Activated CD8-positive, alpha-beta memory T cell treated with anti-CD3 and anti-CD28 coated beads, Interleukin-2, amount 50 U/mL, for 48 hours (primary cell): ENCODE results near the gene KIF20B.

Experiments used
- DNase-seq: peaks from one replicate; pipeline ENCODE4 v3.0.0-alpha.2; 2020

The KIF20B gene

GRCh38 chr10:89701242-89702120 lies at the start of gene KIF20B:
Gene KIF20B (plus strand): TSS chr10:89701590. CDS start chr10:89705295, 3,705 bp downstream.
- peak; percentile 93 for DNase-seq

- no peak for DNase-seq
Measured at GRCh38 chr10:89651916-89652573, 49.3 kb upstream of the KIF20B start.

- DNase-seq = no peak
Measured at GRCh38 chr10:89652806-89653370, 48.5 kb upstream of the KIF20B start.

GRCh38 chr10:89653410-89653869 lies 48.0 kb upstream of the KIF20B start:
- DNase-seq = no peak

GRCh38 chr10:89655722-89656121 lies 45.7 kb upstream of the KIF20B start:
- DNase-seq = no peak

- no peak for DNase-seq
Measured at GRCh38 chr10:89657302-89657701, 44.1 kb upstream of the KIF20B start.

GRCh38 chr10:89659143-89660131 lies 42.0 kb upstream of the KIF20B start:
- DNase-seq = no peak

GRCh38 chr10:89662596-89662995 lies 38.8 kb upstream of the KIF20B start:
- DNase-seq = no peak

- no peak for DNase-seq
Measured at GRCh38 chr10:89663144-89663543, 38.2 kb upstream of the KIF20B start.

- DNase-seq = no peak
Measured at GRCh38 chr10:89664203-89664602, 37.2 kb upstream of the KIF20B start.

GRCh38 chr10:89665302-89665701 lies 36.1 kb upstream of the KIF20B start:
- no peak for DNase-seq

- DNase-seq = no peak
Measured at GRCh38 chr10:89666138-89666537, 35.3 kb upstream of the KIF20B start.

GRCh38 chr10:89668386-89669071 lies 32.9 kb upstream of the KIF20B start:
- no peak for DNase-seq

- no peak for DNase-seq
Measured at GRCh38 chr10:89669985-89670384, 31.4 kb upstream of the KIF20B start.

- DNase-seq = no peak
Measured at GRCh38 chr10:89670926-89671325, 30.5 kb upstream of the KIF20B start.

- no peak for DNase-seq
Measured at GRCh38 chr10:89677341-89677740, 24.0 kb upstream of the KIF20B start.

- DNase-seq = no peak
Measured at GRCh38 chr10:89679986-89680385, 21.4 kb upstream of the KIF20B start.

GRCh38 chr10:89683883-89684282 lies 17.5 kb upstream of the KIF20B start:
- DNase-seq = no peak

GRCh38 chr10:89684604-89685003 lies 16.8 kb upstream of the KIF20B start:
- no peak for DNase-seq

GRCh38 chr10:89685936-89686335 lies 15.5 kb upstream of the KIF20B start:
- no peak for DNase-seq

GRCh38 chr10:89690027-89690426 lies 11.4 kb upstream of the KIF20B start:
- DNase-seq = no peak

GRCh38 chr10:89692416-89692815 lies 9.0 kb upstream of the KIF20B start:
- no peak for DNase-seq
